ENCODE data around the gene NNAT. TPM values are rescaled to one million over a fixed set of nuclear protein-coding genes. Genes with fewer than 3 reads are reported as not detected.

The NNAT gene
- total and polyA plus RNA-seq, 4 donors = 0.09 to 0.24 TPM; not detected in 2

DNA sequence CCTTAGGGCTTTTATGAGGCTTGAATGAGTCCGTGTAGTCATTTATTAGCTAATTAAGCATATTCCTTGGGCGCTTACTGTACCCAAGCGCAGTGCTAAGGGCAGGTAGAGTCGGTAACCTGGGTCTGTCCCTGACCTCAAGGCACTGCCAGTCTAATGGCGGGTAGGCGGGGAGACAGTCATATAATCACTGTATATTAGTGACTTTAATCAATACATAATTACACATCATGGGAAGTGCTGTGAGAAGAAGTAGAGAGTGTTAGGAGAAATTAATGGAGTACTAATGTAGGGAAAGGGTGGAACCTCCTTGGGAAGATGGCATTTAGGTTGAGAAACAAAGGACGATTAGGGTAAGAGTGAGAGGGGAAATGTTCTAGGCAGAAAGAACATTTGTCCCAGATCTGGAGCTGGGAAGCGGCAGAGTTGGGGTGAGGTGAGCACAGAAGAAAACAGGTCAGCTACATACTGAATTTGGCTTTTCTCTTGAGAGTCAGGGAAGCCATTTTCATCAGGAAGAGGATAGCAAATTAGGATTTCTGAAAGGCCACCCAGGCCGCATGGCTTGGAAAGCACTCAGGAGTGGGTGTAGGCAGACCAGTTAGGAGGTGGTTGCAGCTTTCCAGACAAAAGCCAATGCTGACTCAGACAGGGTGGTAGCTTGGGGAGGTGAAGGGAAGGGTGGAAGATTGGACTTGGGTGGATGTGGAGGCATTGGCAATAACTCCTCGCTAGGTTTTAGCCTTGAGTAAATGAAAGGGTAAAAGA, 7.6 kb downstream of the NNAT start:
- Histone ChIP-seq H3K4me3 (ENCODE audit: low read depth in 1 of 3, low read length in 3 of 3) (peak overlapping the region; percentile 21 to 98 (median 81)), H3K9ac (ENCODE audit: low read depth in 1 of 2, low read length in 2 of 2) (peak overlapping the region; percentile 82 to 97), H3K27me3 (ENCODE audit: control insufficient read depth in 4 of 4, insufficient read depth in 4 of 4, low read length in 3 of 4) (no peaks in the 10 kb centered on the region), H3K9me3 (ENCODE audit: control insufficient read depth in 4 of 4, low read length in 3 of 4) (no peaks in the 10 kb centered on the region), H3K36me3 (ENCODE audit: control insufficient read depth in 4 of 4, insufficient read depth in 3 of 4, low read depth in 1 of 4, low read length in 3 of 4) (no peaks in the 10 kb centered on the region), H3K27ac (ENCODE audit: low read depth in 1 of 2, low read length in 2 of 2) (peak overlapping the region; percentile 98 to 99), H3K4me1 (ENCODE audit: control insufficient read depth in 4 of 4, insufficient read depth in 4 of 4, low read length in 3 of 4) (peaks cover 6 to 36% (median 29%) of the 10 kb centered on the region in 4 donors)
- 53% methylated on average over 10 of the region's 10 CpGs for WGBS
- TF ChIP-seq, protein P1, sequence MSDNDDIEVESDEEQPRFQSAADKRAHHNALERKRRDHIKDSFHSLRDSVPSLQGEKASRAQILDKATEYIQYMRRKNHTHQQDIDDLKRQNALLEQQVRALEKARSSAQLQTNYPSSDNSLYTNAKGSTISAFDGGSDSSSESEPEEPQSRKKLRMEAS (IDR thresholded peaks at IDR 0.05) = no peak
- TF ChIP-seq SP1 (IDR thresholded peaks at IDR 0.05) = no peak
- TF ChIP-seq JUND (IDR thresholded peaks at IDR 0.05) = no peak
- no peak for TF ChIP-seq NR2F2 (IDR thresholded peaks at IDR 0.05)
- TF ChIP-seq, protein P2, sequence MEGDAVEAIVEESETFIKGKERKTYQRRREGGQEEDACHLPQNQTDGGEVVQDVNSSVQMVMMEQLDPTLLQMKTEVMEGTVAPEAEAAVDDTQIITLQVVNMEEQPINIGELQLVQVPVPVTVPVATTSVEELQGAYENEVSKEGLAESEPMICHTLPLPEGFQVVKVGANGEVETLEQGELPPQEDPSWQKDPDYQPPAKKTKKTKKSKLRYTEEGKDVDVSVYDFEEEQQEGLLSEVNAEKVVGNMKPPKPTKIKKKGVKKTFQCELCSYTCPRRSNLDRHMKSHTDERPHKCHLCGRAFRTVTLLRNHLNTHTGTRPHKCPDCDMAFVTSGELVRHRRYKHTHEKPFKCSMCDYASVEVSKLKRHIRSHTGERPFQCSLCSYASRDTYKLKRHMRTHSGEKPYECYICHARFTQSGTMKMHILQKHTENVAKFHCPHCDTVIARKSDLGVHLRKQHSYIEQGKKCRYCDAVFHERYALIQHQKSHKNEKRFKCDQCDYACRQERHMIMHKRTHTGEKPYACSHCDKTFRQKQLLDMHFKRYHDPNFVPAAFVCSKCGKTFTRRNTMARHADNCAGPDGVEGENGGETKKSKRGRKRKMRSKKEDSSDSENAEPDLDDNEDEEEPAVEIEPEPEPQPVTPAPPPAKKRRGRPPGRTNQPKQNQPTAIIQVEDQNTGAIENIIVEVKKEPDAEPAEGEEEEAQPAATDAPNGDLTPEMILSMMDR (IDR thresholded peaks at IDR 0.05; ENCODE audit: low read depth, low read length, missing input control) = no peak
- no peak for TF ChIP-seq FOXA1 (IDR thresholded peaks at IDR 0.05)
- no peak for TF ChIP-seq FOXA2 (IDR thresholded peaks at IDR 0.05)
- no peak for TF ChIP-seq TAF1 (conservative IDR thresholded peaks at IDR 0.05)
- DNase-seq (ENCODE audit: low spot score) = no peak

DNA sequence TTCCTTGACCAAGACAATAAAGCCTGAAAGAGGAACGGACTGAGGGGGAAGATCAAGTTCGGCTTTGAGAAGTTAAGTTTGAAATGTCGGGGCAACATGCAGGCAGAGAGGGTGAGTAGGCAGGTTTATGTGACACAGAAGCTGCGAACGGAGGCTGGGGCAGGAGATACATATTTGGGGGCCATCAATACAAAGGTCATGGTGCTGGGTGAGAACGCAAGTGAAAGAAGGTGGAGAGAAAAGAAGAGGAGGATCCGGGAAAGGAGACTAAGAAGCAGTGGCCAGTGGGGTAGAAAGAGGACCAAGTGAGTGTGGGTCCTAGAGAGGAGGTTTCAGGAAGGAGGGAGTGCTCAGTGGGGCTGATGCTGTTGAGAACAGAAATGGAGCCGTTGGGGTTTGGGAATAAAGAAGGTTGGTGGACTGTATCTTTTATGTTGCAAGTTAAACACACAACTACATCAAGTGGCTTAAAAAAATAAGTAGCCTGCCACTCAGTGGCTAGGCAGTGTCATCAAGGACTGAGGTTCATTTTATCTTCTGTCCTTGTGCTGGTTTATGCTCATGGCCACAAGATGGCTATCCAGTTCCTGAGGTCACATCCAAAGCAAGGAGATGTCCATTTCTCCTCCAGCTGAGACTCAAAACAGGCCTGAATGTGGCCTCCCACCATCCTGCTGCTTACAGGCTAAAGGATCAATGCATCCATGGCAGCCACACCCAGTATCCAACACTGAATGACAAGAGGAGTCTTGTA, 8.3 kb downstream of the NNAT start:
- Histone ChIP-seq H3K9ac (ENCODE audit: low read depth in 1 of 2, low read length in 2 of 2) (no peak overlapping the region), H3K27ac (ENCODE audit: low read depth in 1 of 2, low read length in 2 of 2) (no peak overlapping the region), H3K4me1 (ENCODE audit: control insufficient read depth in 4 of 4, insufficient read depth in 4 of 4, low read length in 3 of 4) (peaks cover 6 to 29% (median 24%) of the 10 kb centered on the region in 4 donors), H3K9me3 (ENCODE audit: control insufficient read depth in 4 of 4, low read length in 3 of 4) (no peaks in the 10 kb centered on the region), H3K4me3 (ENCODE audit: low read depth in 1 of 3, low read length in 3 of 3) (no peak overlapping the region), H3K27me3 (ENCODE audit: control insufficient read depth in 4 of 4, insufficient read depth in 4 of 4, low read length in 3 of 4) (no peaks in the 10 kb centered on the region), H3K36me3 (ENCODE audit: control insufficient read depth in 4 of 4, insufficient read depth in 3 of 4, low read depth in 1 of 4, low read length in 3 of 4) (no peaks in the 10 kb centered on the region)
- 81% methylated on average over 8 of the region's 8 CpGs for WGBS
- no peak for DNase-seq (ENCODE audit: low spot score)
- no peak for TF ChIP-seq TAF1 (conservative IDR thresholded peaks at IDR 0.05)

DNA sequence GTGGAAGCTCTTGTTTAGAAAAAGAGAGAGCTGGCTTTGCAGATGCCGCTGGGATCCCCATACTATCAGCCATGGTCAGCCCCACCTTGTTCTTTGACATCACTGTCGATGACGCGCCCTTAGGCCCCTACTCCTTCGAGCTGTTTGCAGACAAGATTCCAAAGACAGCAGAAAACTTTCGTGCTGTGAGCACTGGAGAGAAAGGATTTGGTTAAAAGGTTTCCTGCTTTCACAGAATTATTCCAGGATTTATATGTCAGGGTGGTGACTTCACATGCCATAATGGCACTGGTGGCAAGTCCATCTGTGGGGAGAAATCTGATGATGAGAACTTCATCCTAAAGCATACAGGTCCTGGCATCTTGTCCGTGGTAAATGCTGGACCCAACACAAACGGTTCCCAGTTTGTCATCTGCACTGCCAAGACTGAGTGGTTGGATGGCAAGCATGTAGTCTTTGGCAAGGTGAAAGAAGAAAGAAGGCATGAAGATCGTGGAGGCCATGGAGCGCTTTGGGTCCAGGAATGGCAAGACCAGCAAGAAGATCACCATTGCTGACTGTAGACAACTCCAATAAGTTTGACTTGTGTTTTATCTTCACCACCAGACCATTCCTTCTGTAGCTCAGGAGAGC, 9.0 kb downstream of the NNAT start:
- Histone ChIP-seq H3K9ac (ENCODE audit: low read depth in 1 of 2, low read length in 2 of 2) (no peak overlapping the region), H3K27me3 (ENCODE audit: control insufficient read depth in 4 of 4, insufficient read depth in 4 of 4, low read length in 3 of 4) (no peaks in the 10 kb centered on the region), H3K4me1 (ENCODE audit: control insufficient read depth in 4 of 4, insufficient read depth in 4 of 4, low read length in 3 of 4) (peaks cover 4 to 22% (median 17%) of the 10 kb centered on the region in 4 donors), H3K9me3 (ENCODE audit: control insufficient read depth in 4 of 4, low read length in 3 of 4) (no peaks in the 10 kb centered on the region), H3K27ac (ENCODE audit: low read depth in 1 of 2, low read length in 2 of 2) (no peak overlapping the region), H3K36me3 (ENCODE audit: control insufficient read depth in 4 of 4, insufficient read depth in 3 of 4, low read depth in 1 of 4, low read length in 3 of 4) (no peaks in the 10 kb centered on the region), H3K4me3 (ENCODE audit: low read depth in 1 of 3, low read length in 3 of 3) (no peak overlapping the region)
- DNase-seq (ENCODE audit: low spot score) = no peak
- 92% methylated on average over 10 of the region's 10 CpGs for whole genome bisulfite sequencing
- TF ChIP-seq, protein P1 (IDR thresholded peaks at IDR 0.05) = no peak
- no peak for TF ChIP-seq JUND (IDR thresholded peaks at IDR 0.05)
- no peak for TF ChIP-seq RXRA (IDR thresholded peaks at IDR 0.05)
- no peak for TF ChIP-seq NR2F2 (IDR thresholded peaks at IDR 0.05)
- TF ChIP-seq, protein P3, sequence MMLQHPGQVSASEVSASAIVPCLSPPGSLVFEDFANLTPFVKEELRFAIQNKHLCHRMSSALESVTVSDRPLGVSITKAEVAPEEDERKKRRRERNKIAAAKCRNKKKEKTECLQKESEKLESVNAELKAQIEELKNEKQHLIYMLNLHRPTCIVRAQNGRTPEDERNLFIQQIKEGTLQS (IDR thresholded peaks at IDR 0.05) = no peak
- no peak for TF ChIP-seq TAF1 (conservative IDR thresholded peaks at IDR 0.05)
- TF ChIP-seq, protein P4, sequence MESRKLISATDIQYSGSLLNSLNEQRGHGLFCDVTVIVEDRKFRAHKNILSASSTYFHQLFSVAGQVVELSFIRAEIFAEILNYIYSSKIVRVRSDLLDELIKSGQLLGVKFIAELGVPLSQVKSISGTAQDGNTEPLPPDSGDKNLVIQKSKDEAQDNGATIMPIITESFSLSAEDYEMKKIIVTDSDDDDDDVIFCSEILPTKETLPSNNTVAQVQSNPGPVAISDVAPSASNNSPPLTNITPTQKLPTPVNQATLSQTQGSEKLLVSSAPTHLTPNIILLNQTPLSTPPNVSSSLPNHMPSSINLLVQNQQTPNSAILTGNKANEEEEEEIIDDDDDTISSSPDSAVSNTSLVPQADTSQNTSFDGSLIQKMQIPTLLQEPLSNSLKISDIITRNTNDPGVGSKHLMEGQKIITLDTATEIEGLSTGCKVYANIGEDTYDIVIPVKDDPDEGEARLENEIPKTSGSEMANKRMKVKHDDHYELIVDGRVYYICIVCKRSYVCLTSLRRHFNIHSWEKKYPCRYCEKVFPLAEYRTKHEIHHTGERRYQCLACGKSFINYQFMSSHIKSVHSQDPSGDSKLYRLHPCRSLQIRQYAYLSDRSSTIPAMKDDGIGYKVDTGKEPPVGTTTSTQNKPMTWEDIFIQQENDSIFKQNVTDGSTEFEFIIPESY (IDR thresholded peaks at IDR 0.05) = no peak
- TF ChIP-seq, protein P5, sequence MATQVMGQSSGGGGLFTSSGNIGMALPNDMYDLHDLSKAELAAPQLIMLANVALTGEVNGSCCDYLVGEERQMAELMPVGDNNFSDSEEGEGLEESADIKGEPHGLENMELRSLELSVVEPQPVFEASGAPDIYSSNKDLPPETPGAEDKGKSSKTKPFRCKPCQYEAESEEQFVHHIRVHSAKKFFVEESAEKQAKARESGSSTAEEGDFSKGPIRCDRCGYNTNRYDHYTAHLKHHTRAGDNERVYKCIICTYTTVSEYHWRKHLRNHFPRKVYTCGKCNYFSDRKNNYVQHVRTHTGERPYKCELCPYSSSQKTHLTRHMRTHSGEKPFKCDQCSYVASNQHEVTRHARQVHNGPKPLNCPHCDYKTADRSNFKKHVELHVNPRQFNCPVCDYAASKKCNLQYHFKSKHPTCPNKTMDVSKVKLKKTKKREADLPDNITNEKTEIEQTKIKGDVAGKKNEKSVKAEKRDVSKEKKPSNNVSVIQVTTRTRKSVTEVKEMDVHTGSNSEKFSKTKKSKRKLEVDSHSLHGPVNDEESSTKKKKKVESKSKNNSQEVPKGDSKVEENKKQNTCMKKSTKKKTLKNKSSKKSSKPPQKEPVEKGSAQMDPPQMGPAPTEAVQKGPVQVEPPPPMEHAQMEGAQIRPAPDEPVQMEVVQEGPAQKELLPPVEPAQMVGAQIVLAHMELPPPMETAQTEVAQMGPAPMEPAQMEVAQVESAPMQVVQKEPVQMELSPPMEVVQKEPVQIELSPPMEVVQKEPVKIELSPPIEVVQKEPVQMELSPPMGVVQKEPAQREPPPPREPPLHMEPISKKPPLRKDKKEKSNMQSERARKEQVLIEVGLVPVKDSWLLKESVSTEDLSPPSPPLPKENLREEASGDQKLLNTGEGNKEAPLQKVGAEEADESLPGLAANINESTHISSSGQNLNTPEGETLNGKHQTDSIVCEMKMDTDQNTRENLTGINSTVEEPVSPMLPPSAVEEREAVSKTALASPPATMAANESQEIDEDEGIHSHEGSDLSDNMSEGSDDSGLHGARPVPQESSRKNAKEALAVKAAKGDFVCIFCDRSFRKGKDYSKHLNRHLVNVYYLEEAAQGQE (IDR thresholded peaks at IDR 0.05) = no peak
- TF ChIP-seq YY1 (IDR thresholded peaks at IDR 0.05) = no peak
- no peak for TF ChIP-seq HNF4G (IDR thresholded peaks at IDR 0.05)
- TF ChIP-seq EGR1 (IDR thresholded peaks at IDR 0.05; ENCODE audit: low read depth in 2 of 2) = no peak
- no peak for TF ChIP-seq SP1 (IDR thresholded peaks at IDR 0.05)
